ENCODE data around the gene SLC15A1.

DNA sequence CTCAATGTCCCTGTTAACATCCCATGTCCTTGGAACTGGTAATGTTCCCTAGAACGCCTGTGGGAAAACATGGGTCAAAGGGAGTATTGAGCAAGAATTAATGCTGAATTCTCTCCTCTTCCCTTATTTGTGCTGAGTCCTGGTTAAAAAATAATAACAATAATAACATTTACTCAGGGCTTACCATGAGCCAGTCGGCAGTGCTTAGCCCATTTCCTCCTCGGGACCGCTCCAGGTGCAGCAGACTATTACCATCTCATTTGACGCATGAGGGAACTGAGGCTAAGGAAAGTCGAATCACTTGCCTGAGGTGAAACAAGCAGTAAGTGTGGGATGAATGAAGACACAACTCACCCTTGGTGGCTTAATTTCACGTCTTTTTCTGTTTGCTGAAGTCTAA, 33.6 kb upstream of the SLC15A1 start:
- TF ChIP-seq POLR2A (IDR thresholded peaks at IDR 0.05; ENCODE audit: low read length) (no peak), GATA1 (IDR thresholded peaks at IDR 0.05; ENCODE audit: low read depth, low read length) (no peak)
